Testis (tissue), 3 donors: ENCODE measurements around the gene ABCC10. TPM values are rescaled to one million over a fixed set of nuclear protein-coding genes. Genes with fewer than 3 reads are reported as not detected.

Experiments used
- DNase-seq: peaks from one replicate; pipeline ENCODE4 v3.0.0-alpha.2; 2019
- H3K27ac ChIP-seq, 2 donors: fragments of 200-600 bp; sonication (generic); one replicate each; pipeline ENCODE4 v1.5.1; 2019
- H3K27me3 ChIP-seq: fragments of 200-600 bp; sonication (generic); one replicate; pipeline ENCODE4 v1.5.1; 2019
- H3K36me3 ChIP-seq: fragments of 200-600 bp; sonication (generic); one replicate; pipeline ENCODE4 v1.5.1; 2017; ENCODE audit warnings: low read depth; ENCODE audit errors: missing control alignments
- H3K4me1 ChIP-seq: fragments of 200-600 bp; sonication (generic); one replicate; pipeline ENCODE4 v1.5.1; 2019
- H3K4me3 ChIP-seq, 2 donors: fragments of 200-600 bp; sonication (generic); one replicate each; pipeline ENCODE4 v1.5.1; 2017 to 2019
- H3K9me3 ChIP-seq: fragments of 200-600 bp; sonication (generic); one replicate; pipeline ENCODE4 v1.5.1; 2017
- CTCF ChIP-seq, 3 experiments: fragments of 450-650 bp in 2 of 3; fragments of 200-600 bp in 1 of 3; sonication (generic) in 1 of 3; IDR thresholded peaks; one replicate each; pipeline ENCODE4 v1.5.1; 2016 to 2019; ENCODE audit warnings: antibody characterized with exemption in 3 of 3, mild to moderate bottlenecking in 2 of 3, moderate library complexity in 1 of 3
- POLR2A ChIP-seq: fragments of 450-650 bp; IDR thresholded peaks from one replicate; pipeline ENCODE4 v1.6.1; 2017; ENCODE audit warnings: antibody characterized with exemption, mild to moderate bottlenecking, moderate library complexity
- WGBS, 2 donors: methylation state at CpG; one replicate each; pipeline ENCODE4 v1.1.5; 2018; 5-methylcytosine and 5-hydroxymethylcytosine counted together
- intact Hi-C: fragments of 100-400 bp; cut with DNase I; formaldehyde crosslinking; loops from one replicate; pipeline ENCODE4 v1.15.1; 2023; ENCODE audit warnings: low total_unique reads
- polyA plus RNA-seq: library from polyadenylated mRNA; stranded (reverse); fragments of 350-450 nt; fragmentation: Illumina TruSeq; extraction: RNeasy Lipid Tissue Mini Kit (QIAGEN cat#74804); gene quantifications from one replicate; pipeline ENCODE4 v1.2.3, GENCODE V29; 2014; ENCODE audit warnings: low read depth, low replicate concordance; ENCODE audit not compliant: insufficient read depth
- total RNA-seq, 2 donors: library from RNA; depleted of rRNA; stranded (reverse); fragments of >200 nt; gene quantifications; one replicate each; pipeline ENCODE4 v1.2.3, GENCODE V29; 2016

The ABCC10 gene
- total and polyA plus RNA-seq, 3 donors from 2014 or later = 21.0 to 34.0 (median 29.2) TPM

- no peaks in the 10 kb centered on the region for H3K36me3 ChIP-seq
Measured at GRCh38 chr6:43433148-43433547, 5.8 kb downstream of the ABCC10 start.

DNA sequence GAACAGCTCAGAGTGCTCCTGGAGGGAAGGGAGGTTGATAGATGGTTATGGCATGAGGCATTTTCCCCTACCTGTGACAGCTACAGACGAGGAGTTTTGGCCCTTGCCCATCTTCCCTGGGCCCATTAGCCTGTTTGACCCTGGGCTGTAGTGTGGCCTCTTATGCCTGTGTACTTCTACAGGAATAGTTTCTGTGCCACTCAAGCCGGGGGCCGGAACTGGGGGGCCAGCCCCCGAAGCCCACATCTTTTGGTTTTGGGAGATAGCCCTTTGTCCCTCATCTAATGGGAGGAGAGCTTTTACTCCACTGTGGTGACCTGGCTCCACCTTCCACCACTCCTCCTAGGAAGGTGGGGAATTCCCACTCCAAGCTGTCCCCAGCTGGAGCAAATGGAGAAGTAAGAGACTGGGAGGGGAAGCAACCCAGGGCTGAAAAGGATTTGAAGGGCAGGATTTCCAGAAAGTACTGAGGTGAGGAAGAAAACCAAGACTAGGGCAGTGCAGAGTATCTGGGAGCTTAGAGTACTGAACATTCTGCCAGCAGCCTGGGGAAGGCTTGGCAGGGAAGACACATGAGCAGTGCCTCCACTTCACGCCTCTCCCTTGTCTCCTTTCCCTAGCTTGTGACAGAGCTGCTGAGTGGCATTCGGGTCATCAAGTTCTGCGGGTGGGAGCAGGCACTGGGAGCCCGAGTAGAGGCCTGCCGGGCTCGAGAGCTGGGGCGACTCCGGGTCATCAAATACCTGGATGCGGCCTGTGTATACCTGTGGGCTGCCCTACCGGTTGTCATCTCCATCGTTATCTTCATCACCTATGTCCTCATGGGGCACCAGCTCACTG is 6.9 kb downstream of the ABCC10 start:
- Histone ChIP-seq H3K9me3 (no peaks in the 10 kb centered on the region), H3K4me3 (no peak overlapping the region), H3K36me3 (no peaks in the 10 kb centered on the region), H3K27me3 (no peaks in the 10 kb centered on the region), H3K4me1 (peaks cover 9% of the 10 kb centered on the region), H3K27ac (no peak overlapping the region)
- intact Hi-C loops = no loop called here
- 88 to 92% methylated on average over 10 to 15 of the region's 15 CpGs for WGBS, 2 donors
- no peak for DNase-seq
- no peak for TF ChIP-seq POLR2A
- TF ChIP-seq CTCF (IDR thresholded peaks at IDR 0.05) = no peak

More at GRCh38 chr6:43433148-43433547, 5.8 kb downstream of the ABCC10 start:
- intact Hi-C loops = no loop called here
- Histone ChIP-seq H3K27ac (no peak overlapping the region), H3K4me3 (no peak overlapping the region), H3K9me3 (no peaks in the 10 kb centered on the region), H3K27me3 (no peaks in the 10 kb centered on the region), H3K4me1 (peaks cover 15% of the 10 kb centered on the region)
- TF ChIP-seq CTCF (IDR thresholded peaks at IDR 0.05) = no peak
- TF ChIP-seq POLR2A = no peak
- whole genome bisulfite sequencing, 2 donors = 88 to 92% methylated on average over 5 to 8 of the region's 8 CpGs
- DNase-seq = no peak

GRCh38 chr6:43434943-43435342 is 7.6 kb downstream of the ABCC10 start:
- DNase-seq = no peak
- Histone ChIP-seq H3K4me3 (no peak overlapping the region), H3K27me3 (no peaks in the 10 kb centered on the region), H3K9me3 (no peaks in the 10 kb centered on the region), H3K36me3 (no peaks in the 10 kb centered on the region), H3K27ac (no peak overlapping the region), H3K4me1 (peaks cover 9% of the 10 kb centered on the region)
- no peak for TF ChIP-seq CTCF (IDR thresholded peaks at IDR 0.05)
- no peak for TF ChIP-seq POLR2A
- intact Hi-C loops = no loop called here
- WGBS, 2 donors = 93 to 95% methylated on average over 4 of the region's 4 CpGs

- Histone ChIP-seq H3K36me3 (no peaks in the 10 kb centered on the region), H3K4me3 (no peak overlapping the region), H3K27ac (no peak overlapping the region), H3K27me3 (no peaks in the 10 kb centered on the region), H3K9me3 (no peaks in the 10 kb centered on the region), H3K4me1 (peaks cover 9% of the 10 kb centered on the region)
- intact Hi-C loops = no loop called here
- 79 to 80% methylated on average over 7 to 9 of the region's 9 CpGs for WGBS, 2 donors
- no peak for DNase-seq
- TF ChIP-seq CTCF (IDR thresholded peaks at IDR 0.05) (no peak), POLR2A (no peak)
Measured at GRCh38 chr6:43435682-43436437, 8.5 kb downstream of the ABCC10 start.
